Ovary (tissue), 3 donors: ENCODE data around the gene CD9.

Source experiments
- POLR2A ChIP-seq: fragments of 450-650 bp; IDR thresholded peaks from one replicate; pipeline ENCODE4 v1.6.1; 2017; ENCODE audit warnings: antibody characterized with exemption, mild to moderate bottlenecking, moderate library complexity
- TF ChIP-seq, protein P1 (sequence below), 3 donors: fragments of 450-650 bp in 2 of 3; fragments of 200-600 bp in 1 of 3; IDR thresholded peaks; one replicate each; pipeline versions ENCODE4 v1.5.1 to v1.8.0; 2016 to 2022; ENCODE audit warnings: antibody characterized with exemption in 3 of 3, mild to moderate bottlenecking in 1 of 3
- donor health status: DM: no; HTN: no; CAD: no.

DNA sequence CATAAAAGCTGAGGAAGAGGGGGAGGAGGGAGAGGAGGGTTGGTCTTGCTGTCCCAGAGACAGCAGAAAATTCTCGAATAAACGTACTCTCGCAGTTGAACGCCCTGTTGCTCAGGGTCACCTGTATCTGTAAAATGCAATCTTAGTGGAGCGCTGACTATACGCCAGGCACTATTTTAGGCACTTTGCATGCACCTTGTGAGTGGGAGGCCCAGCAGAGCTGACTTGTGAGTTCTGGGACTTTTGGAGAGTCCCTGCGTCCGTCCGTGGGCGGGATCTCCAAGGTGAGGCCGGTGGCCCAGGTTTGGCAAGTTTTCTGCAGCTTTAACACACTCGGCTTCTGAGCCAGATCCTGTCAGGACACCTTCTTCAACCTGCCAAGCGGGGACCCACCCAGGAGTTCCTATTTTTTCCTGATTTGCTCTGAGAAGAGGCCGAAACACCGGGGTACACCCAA is 77.8 kb downstream of the CD9 start:
- TF ChIP-seq, protein P1, sequence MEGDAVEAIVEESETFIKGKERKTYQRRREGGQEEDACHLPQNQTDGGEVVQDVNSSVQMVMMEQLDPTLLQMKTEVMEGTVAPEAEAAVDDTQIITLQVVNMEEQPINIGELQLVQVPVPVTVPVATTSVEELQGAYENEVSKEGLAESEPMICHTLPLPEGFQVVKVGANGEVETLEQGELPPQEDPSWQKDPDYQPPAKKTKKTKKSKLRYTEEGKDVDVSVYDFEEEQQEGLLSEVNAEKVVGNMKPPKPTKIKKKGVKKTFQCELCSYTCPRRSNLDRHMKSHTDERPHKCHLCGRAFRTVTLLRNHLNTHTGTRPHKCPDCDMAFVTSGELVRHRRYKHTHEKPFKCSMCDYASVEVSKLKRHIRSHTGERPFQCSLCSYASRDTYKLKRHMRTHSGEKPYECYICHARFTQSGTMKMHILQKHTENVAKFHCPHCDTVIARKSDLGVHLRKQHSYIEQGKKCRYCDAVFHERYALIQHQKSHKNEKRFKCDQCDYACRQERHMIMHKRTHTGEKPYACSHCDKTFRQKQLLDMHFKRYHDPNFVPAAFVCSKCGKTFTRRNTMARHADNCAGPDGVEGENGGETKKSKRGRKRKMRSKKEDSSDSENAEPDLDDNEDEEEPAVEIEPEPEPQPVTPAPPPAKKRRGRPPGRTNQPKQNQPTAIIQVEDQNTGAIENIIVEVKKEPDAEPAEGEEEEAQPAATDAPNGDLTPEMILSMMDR (IDR thresholded peaks at IDR 0.05): no peak
- TF ChIP-seq POLR2A: no peak
